Fibroblast of the aortic adventitia (primary cell): ENCODE measurements around the gene CAPZB. TPM values are rescaled to one million over a fixed set of nuclear protein-coding genes. Genes with fewer than 3 reads are reported as not detected.

Experiments used
- DNase-seq: peaks from one replicate; pipeline ENCODE4 v3.0.0-alpha.2; 2010; ENCODE audit warnings: low read depth
- H3K4me3 ChIP-seq: 2 replicates; pipeline ENCODE4 v1.5.1; 2011; ENCODE audit warnings: low read depth, mild to moderate bottlenecking, control low read depth, low read length, moderate library complexity
- CTCF ChIP-seq: IDR thresholded peaks from 2 replicates; pipeline ENCODE4 v1.5.1; 2011; ENCODE audit warnings: mild to moderate bottlenecking, low read length, control low read depth, inconsistent platforms; ENCODE audit not compliant: insufficient read depth
- total RNA-seq: library from RNA; depleted of rRNA; stranded (reverse); fragments of >200 nt; gene quantifications from 2 replicates; pipeline ENCODE4 v1.2.3, GENCODE V29; 2012; ENCODE audit warnings: low replicate concordance

Gene CAPZB
- total RNA-seq, 1 donor: 232 TPM

GRCh38 chr1:19436716-19437476 is 48.4 kb downstream of the CAPZB start:
- peak; percentile 65 for DNase-seq

GRCh38 chr1:19435851-19436455 is 49.4 kb downstream of the CAPZB start:
- TF ChIP-seq CTCF: no peak
- no peak overlapping the region for H3K4me3 ChIP-seq
- DNase-seq: peak; percentile 73

More at GRCh38 chr1:19436716-19437476, 48.4 kb downstream of the CAPZB start:
- H3K4me3 ChIP-seq: no peak overlapping the region
- TF ChIP-seq CTCF: no peak

- peak; percentile 96 for DNase-seq
- H3K4me3 ChIP-seq: peak overlapping the region; percentile 7
- no peak for TF ChIP-seq CTCF
Observed at GRCh38 chr1:19435181-19435580, 50.2 kb downstream of the CAPZB start.

- no peak for DNase-seq
Observed at GRCh38 chr1:19433719-19433998, 51.7 kb downstream of the CAPZB start.

GRCh38 chr1:19432943-19433718 is 52.2 kb downstream of the CAPZB start:
- no peak for TF ChIP-seq CTCF
- H3K4me3 ChIP-seq: no peak overlapping the region
- DNase-seq: peak; percentile 49

More at GRCh38 chr1:19433719-19433998, 51.7 kb downstream of the CAPZB start:
- no peak overlapping the region for H3K4me3 ChIP-seq
- TF ChIP-seq CTCF: no peak

- no peak for TF ChIP-seq CTCF
- peak; percentile 72 for DNase-seq
Observed at GRCh38 chr1:19430121-19431068, 54.9 kb downstream of the CAPZB start.

More at GRCh38 chr1:19430121-19431068, 54.9 kb downstream of the CAPZB start:
- no peak overlapping the region for H3K4me3 ChIP-seq
